Liver (tissue), 9 donors: ENCODE measurements around the gene RGS3. TPM values are rescaled to one million over a fixed set of nuclear protein-coding genes. Genes with fewer than 3 reads are reported as not detected.

Experiments
- DNase-seq: peaks from one replicate; pipeline ENCODE4 v3.0.0-alpha.2; 2017; ENCODE audit warnings: low spot score
- H3K27ac ChIP-seq, 2 donors: one replicate each; pipeline ENCODE4 v1.7.0; 2013; ENCODE audit warnings: inconsistent platforms in 2 of 2, low read length in 2 of 2, control low read depth in 1 of 2, low read depth in 1 of 2, mild to moderate bottlenecking in 1 of 2
- H3K27me3 ChIP-seq, 4 donors: one replicate each; pipeline versions ENCODE4 v1.6.1 to v1.7.0; 2013; ENCODE audit warnings: low read length in 3 of 4, inconsistent platforms in 1 of 4, mild to moderate bottlenecking in 1 of 4, moderate library complexity in 1 of 4; ENCODE audit not compliant: control insufficient read depth in 4 of 4, insufficient read depth in 4 of 4
- H3K36me3 ChIP-seq, 4 donors: one replicate each; pipeline versions ENCODE4 v1.6.1 to v1.7.0; 2013; ENCODE audit warnings: low read length in 3 of 4, mild to moderate bottlenecking in 3 of 4, low read depth in 1 of 4, moderate library complexity in 1 of 4; ENCODE audit not compliant: control insufficient read depth in 4 of 4, insufficient read depth in 3 of 4
- H3K4me1 ChIP-seq, 4 donors: one replicate each; pipeline versions ENCODE4 v1.6.1 to v1.7.0; 2013; ENCODE audit warnings: low read length in 3 of 4, mild to moderate bottlenecking in 3 of 4, moderate library complexity in 1 of 4; ENCODE audit not compliant: control insufficient read depth in 4 of 4, insufficient read depth in 4 of 4
- H3K4me3 ChIP-seq, 3 donors: one replicate each; pipeline versions ENCODE4 v1.6.1 to v1.7.0; 2013; ENCODE audit warnings: low read length in 3 of 3, control low read depth in 1 of 3, low read depth in 1 of 3, mild to moderate bottlenecking in 1 of 3
- H3K9ac ChIP-seq, 2 donors: one replicate each; pipeline ENCODE4 v1.7.0; 2013; ENCODE audit warnings: low read length in 2 of 2, mild to moderate bottlenecking in 2 of 2, moderate library complexity in 2 of 2, control low read depth in 1 of 2, low read depth in 1 of 2
- H3K9me3 ChIP-seq, 4 donors: one replicate each; pipeline versions ENCODE4 v1.6.1 to v1.7.0; 2013; ENCODE audit warnings: low read length in 3 of 4; ENCODE audit not compliant: control insufficient read depth in 4 of 4
- FOXA1 ChIP-seq: IDR thresholded peaks from 2 replicates; pipeline ENCODE4 v1.6.1; 2016; ENCODE audit warnings: antibody characterized with exemption
- HNF4A ChIP-seq, 2 donors: conservative IDR thresholded peaks; 2 replicates each; pipeline ENCODE4 v1.6.1; 2016; ENCODE audit warnings: antibody characterized with exemption in 2 of 2, mild to moderate bottlenecking in 2 of 2
- JUND ChIP-seq, 2 donors: IDR thresholded peaks; 2 replicates each; pipeline ENCODE4 v1.6.1; 2016; ENCODE audit warnings: antibody characterized with exemption in 2 of 2
- NR2F2 ChIP-seq: IDR thresholded peaks from 2 replicates; pipeline ENCODE4 v1.6.1; 2016; ENCODE audit warnings: antibody characterized with exemption
- RAD21 ChIP-seq, 2 donors: IDR thresholded peaks; 2 replicates each; pipeline ENCODE4 v1.6.1; 2016; ENCODE audit warnings: antibody characterized with exemption in 2 of 2, mild to moderate bottlenecking in 2 of 2
- RXRA ChIP-seq, 2 donors: IDR thresholded peaks; 2 replicates each; pipeline ENCODE4 v1.6.1; 2017 to 2018; ENCODE audit warnings: antibody characterized with exemption in 2 of 2, mild to moderate bottlenecking in 1 of 2
- SP1 ChIP-seq: IDR thresholded peaks from 2 replicates; pipeline ENCODE4 v1.6.1; 2018; ENCODE audit warnings: antibody characterized with exemption, mild to moderate bottlenecking
- WGBS: extraction: QIAGEN DNeasy Blood & Tissue Kit; methylation state at CpG from one replicate; pipeline ENCODE4 v1.1.7; 2013; 5-methylcytosine and 5-hydroxymethylcytosine counted together
- polyA plus RNA-seq, 2 donors: library from polyadenylated mRNA; stranded (reverse) in 1 of 2; unstranded in 1 of 2; fragments of 200-250 nt in 1 of 2; fragments of >200 nt in 1 of 2; fragmentation: Nextera tagmentation in 1 of 2; extraction: Ambion mirVana in 1 of 2; gene quantifications; one replicate each; pipeline versions ENCODE4 v1.2.1 to v1.2.3, GENCODE V29; 2013 to 2015
- total RNA-seq, 2 donors: library from RNA; depleted of rRNA; stranded (reverse); fragments of >200 nt; gene quantifications; one replicate each; pipeline ENCODE4 v1.2.3, GENCODE V29; 2014
- TF ChIP-seq, protein P1 (sequence below): fragments of 150-350 bp; IDR thresholded peaks from 2 replicates; pipeline ENCODE4 v1.5.1; 2017; ENCODE audit warnings: improper control_type of control experiment, low read depth, low read length; ENCODE audit not compliant: missing input control
- TF ChIP-seq, protein P2 (sequence below): IDR thresholded peaks from 2 replicates; pipeline ENCODE4 v1.6.1; 2016; ENCODE audit warnings: antibody characterized with exemption
- donor health status: healthy.
- donor health status: healthy.
- donor health status: healthy.
- donor health status: healthy.
- donor health status: healthy.

The RGS3 gene
- total and polyA plus RNA-seq, 4 donors = 13.0 to 65.0 (median 28.3) TPM

GRCh38 chr9:113621309-113621791, 157.8 kb downstream of the RGS3 start:
- H3K36me3 ChIP-seq = no peaks in the 10 kb centered on the region
- TF ChIP-seq NR2F2 = peak; percentile 85
- peak in 1 of 2 donors; percentile 34 for TF ChIP-seq RAD21 (IDR thresholded peaks at IDR 0.05)
- TF ChIP-seq FOXA1 = no peak
- TF ChIP-seq HNF4A (conservative IDR thresholded peaks at IDR 0.05) = no peak
- WGBS = 68% methylated on average over 14 of the region's 14 CpGs
- no peak for DNase-seq
- no peak overlapping the region for H3K4me3 ChIP-seq
- no peaks in the 10 kb centered on the region for H3K9me3 ChIP-seq
- H3K4me1 ChIP-seq = peaks cover 12 to 27% (median 16%) of the 10 kb centered on the region in 4 donors
- peak overlapping the region in 1 of 2 donors; percentile 24 for H3K9ac ChIP-seq
- H3K27me3 ChIP-seq = no peaks in the 10 kb centered on the region
- peak overlapping the region; percentile 61 to 68 for H3K27ac ChIP-seq

- no peak overlapping the region for H3K9ac ChIP-seq
- TF ChIP-seq RXRA (IDR thresholded peaks at IDR 0.05) (no peak), NR2F2 (no peak), JUND (IDR thresholded peaks at IDR 0.05) (no peak), SP1 (no peak)
- TF ChIP-seq, protein P1, sequence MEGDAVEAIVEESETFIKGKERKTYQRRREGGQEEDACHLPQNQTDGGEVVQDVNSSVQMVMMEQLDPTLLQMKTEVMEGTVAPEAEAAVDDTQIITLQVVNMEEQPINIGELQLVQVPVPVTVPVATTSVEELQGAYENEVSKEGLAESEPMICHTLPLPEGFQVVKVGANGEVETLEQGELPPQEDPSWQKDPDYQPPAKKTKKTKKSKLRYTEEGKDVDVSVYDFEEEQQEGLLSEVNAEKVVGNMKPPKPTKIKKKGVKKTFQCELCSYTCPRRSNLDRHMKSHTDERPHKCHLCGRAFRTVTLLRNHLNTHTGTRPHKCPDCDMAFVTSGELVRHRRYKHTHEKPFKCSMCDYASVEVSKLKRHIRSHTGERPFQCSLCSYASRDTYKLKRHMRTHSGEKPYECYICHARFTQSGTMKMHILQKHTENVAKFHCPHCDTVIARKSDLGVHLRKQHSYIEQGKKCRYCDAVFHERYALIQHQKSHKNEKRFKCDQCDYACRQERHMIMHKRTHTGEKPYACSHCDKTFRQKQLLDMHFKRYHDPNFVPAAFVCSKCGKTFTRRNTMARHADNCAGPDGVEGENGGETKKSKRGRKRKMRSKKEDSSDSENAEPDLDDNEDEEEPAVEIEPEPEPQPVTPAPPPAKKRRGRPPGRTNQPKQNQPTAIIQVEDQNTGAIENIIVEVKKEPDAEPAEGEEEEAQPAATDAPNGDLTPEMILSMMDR = no peak
- peaks cover 12 to 27% (median 16%) of the 10 kb centered on the region in 4 donors for H3K4me1 ChIP-seq
- 89% methylated on average over 2 of the region's 2 CpGs for WGBS
- no peak overlapping the region for H3K4me3 ChIP-seq
- H3K27me3 ChIP-seq = no peaks in the 10 kb centered on the region
- no peaks in the 10 kb centered on the region for H3K9me3 ChIP-seq
- H3K27ac ChIP-seq = no peak overlapping the region
- DNase-seq = no peak
- H3K36me3 ChIP-seq = no peaks in the 10 kb centered on the region
Measured at GRCh38 chr9:113621980-113622379, 158.5 kb downstream of the RGS3 start.

DNA sequence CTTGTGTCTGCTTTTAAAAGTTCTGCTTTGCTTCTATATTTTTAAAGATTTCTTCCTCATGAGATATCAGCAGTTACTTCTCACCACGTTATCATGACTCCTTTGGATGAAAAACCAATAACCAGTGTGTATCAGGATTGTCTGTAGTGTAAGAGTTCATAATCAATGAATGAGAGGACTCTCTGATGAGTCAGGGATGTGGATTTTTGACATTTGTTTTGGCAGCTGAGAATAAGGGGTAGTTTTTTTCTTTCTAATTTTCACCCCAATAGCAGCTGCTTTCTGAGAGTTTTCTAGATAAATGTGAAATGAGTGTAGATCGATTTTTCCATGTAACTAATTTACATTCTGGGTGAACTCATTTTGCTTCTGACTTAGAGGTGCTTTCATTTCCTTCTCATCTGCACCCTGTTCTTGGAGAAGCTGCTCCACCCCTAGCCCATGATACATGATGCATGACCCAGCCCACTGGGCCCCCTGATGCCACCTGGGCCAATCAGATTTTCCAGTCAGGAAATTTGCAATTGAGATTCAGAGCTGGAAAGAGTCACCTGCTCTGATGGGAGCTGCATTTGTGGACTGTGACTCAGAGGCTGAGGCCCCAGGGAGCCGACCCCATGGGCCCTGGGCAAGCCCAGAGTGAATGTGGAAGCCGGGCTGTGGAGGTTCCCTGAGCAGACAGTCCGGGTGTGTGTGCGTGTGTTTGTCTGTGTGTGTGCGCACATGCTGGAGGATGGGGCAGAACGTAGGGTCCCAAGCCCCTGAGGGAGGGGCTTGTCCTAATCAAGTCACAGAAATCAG, 159.3 kb downstream of the RGS3 start:
- peaks cover 12 to 27% (median 16%) of the 10 kb centered on the region in 4 donors for H3K4me1 ChIP-seq
- 79% methylated on average over 8 of the region's 8 CpGs for WGBS
- H3K9ac ChIP-seq = peak overlapping the region in 1 of 2 donors; percentile 15
- peak overlapping the region; percentile 0 to 6 for H3K27ac ChIP-seq
- no peak for DNase-seq
- H3K9me3 ChIP-seq = no peaks in the 10 kb centered on the region
- H3K4me3 ChIP-seq = no peak overlapping the region
- no peaks in the 10 kb centered on the region for H3K27me3 ChIP-seq
- TF ChIP-seq HNF4A (conservative IDR thresholded peaks at IDR 0.05) = peak in 1 of 2 donors; percentile 7
- TF ChIP-seq JUND (IDR thresholded peaks at IDR 0.05) = no peak
- TF ChIP-seq RXRA (IDR thresholded peaks at IDR 0.05) = peak in 1 of 2 donors; percentile 9
- TF ChIP-seq, protein P2, sequence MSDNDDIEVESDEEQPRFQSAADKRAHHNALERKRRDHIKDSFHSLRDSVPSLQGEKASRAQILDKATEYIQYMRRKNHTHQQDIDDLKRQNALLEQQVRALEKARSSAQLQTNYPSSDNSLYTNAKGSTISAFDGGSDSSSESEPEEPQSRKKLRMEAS = no peak
- no peaks in the 10 kb centered on the region for H3K36me3 ChIP-seq
